ENCODE results near the gene PYGM.

DNA sequence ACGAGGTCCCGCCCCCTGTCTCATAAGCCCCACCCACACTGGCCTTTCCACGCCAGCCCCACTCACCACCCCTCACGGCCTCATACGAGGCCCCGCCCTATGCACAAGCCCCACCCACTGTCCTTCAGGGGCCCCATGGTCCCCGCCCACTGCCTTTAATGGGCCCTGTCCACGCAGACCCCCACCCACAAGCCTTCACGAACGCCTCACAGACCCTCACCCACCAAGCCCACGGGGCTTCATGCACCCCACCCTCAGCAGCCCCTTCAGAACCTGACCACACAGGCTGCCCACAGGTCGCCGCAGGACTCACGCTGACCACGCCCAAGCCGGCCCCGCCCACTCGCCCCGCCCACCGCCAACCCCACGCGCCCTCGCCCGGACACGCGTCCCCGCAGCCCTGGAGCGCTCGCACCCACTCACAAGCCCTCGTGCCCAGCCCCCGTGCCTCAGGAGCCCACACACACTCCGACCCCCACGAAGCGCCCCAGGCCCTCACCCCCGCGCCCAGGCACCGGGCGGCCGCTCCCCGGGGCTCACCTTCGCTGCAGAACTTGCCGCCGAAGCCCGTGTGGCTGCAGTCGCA is 47.3 kb downstream of the PYGM start:
- TF ChIP-seq, protein P1, sequence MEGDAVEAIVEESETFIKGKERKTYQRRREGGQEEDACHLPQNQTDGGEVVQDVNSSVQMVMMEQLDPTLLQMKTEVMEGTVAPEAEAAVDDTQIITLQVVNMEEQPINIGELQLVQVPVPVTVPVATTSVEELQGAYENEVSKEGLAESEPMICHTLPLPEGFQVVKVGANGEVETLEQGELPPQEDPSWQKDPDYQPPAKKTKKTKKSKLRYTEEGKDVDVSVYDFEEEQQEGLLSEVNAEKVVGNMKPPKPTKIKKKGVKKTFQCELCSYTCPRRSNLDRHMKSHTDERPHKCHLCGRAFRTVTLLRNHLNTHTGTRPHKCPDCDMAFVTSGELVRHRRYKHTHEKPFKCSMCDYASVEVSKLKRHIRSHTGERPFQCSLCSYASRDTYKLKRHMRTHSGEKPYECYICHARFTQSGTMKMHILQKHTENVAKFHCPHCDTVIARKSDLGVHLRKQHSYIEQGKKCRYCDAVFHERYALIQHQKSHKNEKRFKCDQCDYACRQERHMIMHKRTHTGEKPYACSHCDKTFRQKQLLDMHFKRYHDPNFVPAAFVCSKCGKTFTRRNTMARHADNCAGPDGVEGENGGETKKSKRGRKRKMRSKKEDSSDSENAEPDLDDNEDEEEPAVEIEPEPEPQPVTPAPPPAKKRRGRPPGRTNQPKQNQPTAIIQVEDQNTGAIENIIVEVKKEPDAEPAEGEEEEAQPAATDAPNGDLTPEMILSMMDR (IDR thresholded peaks at IDR 0.05 in 4 of 5, conservative IDR thresholded peaks at IDR 0.05 in 1 of 5) = no peak
- TF ChIP-seq POLR2A (IDR thresholded peaks at IDR 0.05) = no peak

Data from gastrocnemius medialis (tissue), 4 donors.